Measurements from ENCODE around the gene CRYGA.

GRCh38 chr2:208174144-208174543 is 10.8 kb upstream of the CRYGA start:
- TF ChIP-seq CTCF (IDR thresholded peaks at IDR 0.05) (no peak), POLR2A (IDR thresholded peaks at IDR 0.05; ENCODE audit: low read depth) (no peak), POLR2AphosphoS5 (IDR thresholded peaks at IDR 0.05) (no peak)
